ENCODE results near the gene ZNF70. TPM values are rescaled to one million over a fixed set of nuclear protein-coding genes. Genes with fewer than 3 reads are reported as not detected.

ZNF70 gene
- total and polyA plus RNA-seq, 2 of the 13 experiments (the other 11 are each of a cell fraction or from before 2014, with no cell fraction given), result 0.62 to 3.6 TPM

DNA sequence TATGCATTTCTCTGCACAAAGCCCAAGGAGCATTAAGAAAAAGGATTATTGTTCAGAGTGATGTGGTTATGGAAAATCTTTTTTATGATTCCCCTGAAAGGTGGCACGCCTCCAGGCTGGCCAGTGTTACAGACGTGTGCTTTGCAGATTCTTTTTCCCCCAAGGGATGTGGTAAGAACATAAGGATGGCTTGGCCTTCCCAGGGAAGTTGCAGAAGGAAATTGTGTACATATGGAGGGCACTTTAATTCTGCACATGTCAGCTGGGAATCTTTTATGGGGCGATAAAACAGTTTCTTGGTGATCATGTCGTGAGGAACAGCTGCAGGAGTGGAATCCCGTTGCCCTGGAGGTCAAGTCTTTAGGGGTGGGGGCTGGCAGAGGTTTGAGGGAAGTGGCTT, 45.5 kb upstream of the ZNF70 start:
- H3K36me3 ChIP-seq (replicated peaks in 1 of 2; ENCODE audit: control insufficient read depth in 1 of 2, insufficient read depth in 2 of 2, low read length in 2 of 2), result peaks cover 25 to 72% of the 10 kb centered on the region in 2 experiments
- POLR2A ChIA-PET, result no interaction called here
- no peak for ATAC-seq

More for the DNA sequence above, 45.5 kb upstream of the ZNF70 start:
- no peak overlapping the region for H2AFZ ChIP-seq (ENCODE audit: low read length)
- no peak for DNase-seq (ENCODE audit: low spot score)
- no peak overlapping the region for H3K4me2 ChIP-seq (ENCODE audit: low read depth, low read length)
- TF ChIP-seq, protein P1, sequence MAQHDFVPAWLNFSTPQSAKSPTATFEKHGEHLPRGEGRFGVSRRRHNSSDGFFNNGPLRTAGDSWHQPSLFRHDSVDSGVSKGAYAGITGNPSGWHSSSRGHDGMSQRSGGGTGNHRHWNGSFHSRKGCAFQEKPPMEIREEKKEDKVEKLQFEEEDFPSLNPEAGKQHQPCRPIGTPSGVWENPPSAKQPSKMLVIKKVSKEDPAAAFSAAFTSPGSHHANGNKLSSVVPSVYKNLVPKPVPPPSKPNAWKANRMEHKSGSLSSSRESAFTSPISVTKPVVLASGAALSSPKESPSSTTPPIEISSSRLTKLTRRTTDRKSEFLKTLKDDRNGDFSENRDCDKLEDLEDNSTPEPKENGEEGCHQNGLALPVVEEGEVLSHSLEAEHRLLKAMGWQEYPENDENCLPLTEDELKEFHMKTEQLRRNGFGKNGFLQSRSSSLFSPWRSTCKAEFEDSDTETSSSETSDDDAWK (CRISPR knock-in tag; IDR thresholded peaks at IDR 0.05), result no peak
- TF ChIP-seq CCAR2 (optimal IDR thresholded peaks at IDR 0.05; ENCODE audit: low read depth, low read length) (no peak), KIAA2018 (CRISPR knock-in tag; IDR thresholded peaks at IDR 0.05; ENCODE audit: borderline replicate concordance) (no peak), ZFP37 (CRISPR knock-in tag; IDR thresholded peaks at IDR 0.05; ENCODE audit: borderline replicate concordance) (no peak)
- TF ChIP-seq, protein P2, sequence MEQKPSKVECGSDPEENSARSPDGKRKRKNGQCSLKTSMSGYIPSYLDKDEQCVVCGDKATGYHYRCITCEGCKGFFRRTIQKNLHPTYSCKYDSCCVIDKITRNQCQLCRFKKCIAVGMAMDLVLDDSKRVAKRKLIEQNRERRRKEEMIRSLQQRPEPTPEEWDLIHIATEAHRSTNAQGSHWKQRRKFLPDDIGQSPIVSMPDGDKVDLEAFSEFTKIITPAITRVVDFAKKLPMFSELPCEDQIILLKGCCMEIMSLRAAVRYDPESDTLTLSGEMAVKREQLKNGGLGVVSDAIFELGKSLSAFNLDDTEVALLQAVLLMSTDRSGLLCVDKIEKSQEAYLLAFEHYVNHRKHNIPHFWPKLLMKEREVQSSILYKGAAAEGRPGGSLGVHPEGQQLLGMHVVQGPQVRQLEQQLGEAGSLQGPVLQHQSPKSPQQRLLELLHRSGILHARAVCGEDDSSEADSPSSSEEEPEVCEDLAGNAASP (CRISPR knock-in tag; IDR thresholded peaks at IDR 0.05; ENCODE audit: borderline replicate concordance), result no peak
- H3K27ac ChIP-seq (ENCODE audit: extremely low read length, insufficient read depth, low read length), result no peak overlapping the region
- FAIRE-seq, result no peak
- no peaks in the 10 kb centered on the region for H3K27me3 ChIP-seq (ENCODE audit: control insufficient read depth in 1 of 2, insufficient read depth in 2 of 2, low read length in 2 of 2)
- H3K79me2 ChIP-seq (ENCODE audit: insufficient read depth, low read length), result peaks cover 15% of the 10 kb centered on the region
- no peaks in the 10 kb centered on the region for H3K4me1 ChIP-seq (ENCODE audit: insufficient read depth, low read length)
- CTCF ChIA-PET (ENCODE audit: low intra/inter-chr PET ratio, low total read pairs), result no interaction called here
- H3K4me3 ChIP-seq (replicated peaks in 1 of 3; ENCODE audit: insufficient read depth in 1 of 3, low read depth in 2 of 3, low read length in 3 of 3), result no peak overlapping the region
- WGBS (ENCODE audit: low lambda C conversion rate), result 97% methylated on average over 5 of the region's 5 CpGs
- H4K20me1 ChIP-seq (ENCODE audit: insufficient read depth, low read length), result no peaks in the 10 kb centered on the region
- in situ Hi-C loops (cut with HindIII; ENCODE audit: extremely low pct_ligation_motif_present, low pct_unique_long_range_greater_than_20kb), result no loop called here
- no peaks in the 10 kb centered on the region for H3K9me3 ChIP-seq (ENCODE audit: low read length)
- BruUV-seq (replicated peaks), result no TSS peak
- intact Hi-C loops (cut with micrococcal nuclease; ENCODE audit: unreplicated experiment), result no loop called here
- no peak overlapping the region for H3K9ac ChIP-seq (ENCODE audit: insufficient read depth, low read depth, low read length)
